Measurements from ENCODE around the gene ZNF641. TPM values are rescaled to one million over a fixed set of nuclear protein-coding genes. Genes with fewer than 3 reads are reported as not detected.

The ZNF641 gene
- total and polyA plus RNA-seq, 2 donors (not counting 3 experiments of a cell fraction or from before 2014, with no cell fraction given) = 3.5 to 6.7 TPM

GRCh38 chr12:48374164-48374563 is 23.4 kb upstream of the ZNF641 start:
- Histone ChIP-seq H2AFZ (ENCODE audit: low read depth, low read length) (no peak overlapping the region), H3K27ac (ENCODE audit: insufficient read depth, low read depth, low read length) (no peak overlapping the region), H4K20me1 (replicated peaks; ENCODE audit: control insufficient read depth, extremely low read depth, insufficient read depth, low read length) (no peaks in the 10 kb centered on the region), H3K79me2 (ENCODE audit: control insufficient read depth, insufficient read depth, low read length) (no peaks in the 10 kb centered on the region), H3K4me2 (ENCODE audit: insufficient read depth, low read length) (no peak overlapping the region), H3K36me3 (ENCODE audit: control insufficient read depth in 2 of 2, extremely low read depth in 1 of 2, insufficient read depth in 2 of 2, low read length in 2 of 2) (no peaks in the 10 kb centered on the region), H3K27me3 (ENCODE audit: control insufficient read depth in 2 of 2, insufficient read depth in 2 of 2, low read length in 2 of 2) (no peaks in the 10 kb centered on the region), H3K9me3 (replicated peaks; ENCODE audit: control insufficient read depth, insufficient read depth, low read length) (no peaks in the 10 kb centered on the region), H3K4me1 (ENCODE audit: control insufficient read depth, extremely low read depth, insufficient read depth, low read length) (no peaks in the 10 kb centered on the region), H3K9ac (replicated peaks; ENCODE audit: extremely low read depth, insufficient read depth, low read length) (no peak overlapping the region), H3K9me1 (replicated peaks; ENCODE audit: control insufficient read depth, extremely low read depth, insufficient read depth, low read length) (peaks cover 2% of the 10 kb centered on the region), H3K4me3 (replicated peaks in 1 of 3; ENCODE audit: insufficient read depth in 1 of 3, low read depth in 1 of 3, low read length in 3 of 3) (no peak overlapping the region)
- TF ChIP-seq MYC (IDR thresholded peaks at IDR 0.05; ENCODE audit: low read depth, low read length) (no peak), POLR2AphosphoS5 (IDR thresholded peaks at IDR 0.05; ENCODE audit: insufficient read depth, low read depth, low read length) (no peak), GATA2 (IDR thresholded peaks at IDR 0.05; ENCODE audit: insufficient read depth, insufficient read length, low read depth, low read length) (no peak), POLR2A (IDR thresholded peaks at IDR 0.05; ENCODE audit: low read depth, low read length) (no peak), CTCF (IDR thresholded peaks at IDR 0.05; ENCODE audit: extremely low read depth in 1 of 2, insufficient read depth in 1 of 2, low read depth in 1 of 2, low read length in 2 of 2) (no peak), JUN (IDR thresholded peaks at IDR 0.05; ENCODE audit: borderline replicate concordance, insufficient read depth, insufficient read length, low read depth) (no peak), EZH2 (IDR thresholded peaks at IDR 0.05; ENCODE audit: borderline replicate concordance, low read depth, low read length, severe bottlenecking) (no peak), FOS (IDR thresholded peaks at IDR 0.05; ENCODE audit: borderline replicate concordance, insufficient read depth, low read length) (no peak)
- TF ChIP-seq, protein P1, sequence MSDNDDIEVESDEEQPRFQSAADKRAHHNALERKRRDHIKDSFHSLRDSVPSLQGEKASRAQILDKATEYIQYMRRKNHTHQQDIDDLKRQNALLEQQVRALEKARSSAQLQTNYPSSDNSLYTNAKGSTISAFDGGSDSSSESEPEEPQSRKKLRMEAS (IDR thresholded peaks at IDR 0.05; ENCODE audit: insufficient read depth, insufficient read length) = no peak
- no peak for FAIRE-seq
- no TSS peak for BruUV-seq (replicated peaks)
- ChIA-PET CTCF (interaction anchor here (1.4 kb wide), 1 partner anchor 80 kb away, joined by 4 read pairs; no protein-coding TSS in a partner anchor), POLR2A (no interaction called here)
- DNase-seq (ENCODE audit: low read depth, low spot score) = no peak
- dilution Hi-C loops (cut with MboI; ENCODE audit: extremely low pct_ligation_motif_present, low sequenced_read_pairs) = no loop called here
- intact Hi-C loops (cut with micrococcal nuclease) = no loop called here

Data from endothelial cell of umbilical vein (primary cell).